NAMALWA (cell line): ENCODE measurements around the gene CAB39L.

Experiments
- DNase-seq: peaks from one replicate; pipeline ENCODE4 v3.0.0-alpha.2; 2015; ENCODE audit warnings: low spot score

CAB39L gene

DNA sequence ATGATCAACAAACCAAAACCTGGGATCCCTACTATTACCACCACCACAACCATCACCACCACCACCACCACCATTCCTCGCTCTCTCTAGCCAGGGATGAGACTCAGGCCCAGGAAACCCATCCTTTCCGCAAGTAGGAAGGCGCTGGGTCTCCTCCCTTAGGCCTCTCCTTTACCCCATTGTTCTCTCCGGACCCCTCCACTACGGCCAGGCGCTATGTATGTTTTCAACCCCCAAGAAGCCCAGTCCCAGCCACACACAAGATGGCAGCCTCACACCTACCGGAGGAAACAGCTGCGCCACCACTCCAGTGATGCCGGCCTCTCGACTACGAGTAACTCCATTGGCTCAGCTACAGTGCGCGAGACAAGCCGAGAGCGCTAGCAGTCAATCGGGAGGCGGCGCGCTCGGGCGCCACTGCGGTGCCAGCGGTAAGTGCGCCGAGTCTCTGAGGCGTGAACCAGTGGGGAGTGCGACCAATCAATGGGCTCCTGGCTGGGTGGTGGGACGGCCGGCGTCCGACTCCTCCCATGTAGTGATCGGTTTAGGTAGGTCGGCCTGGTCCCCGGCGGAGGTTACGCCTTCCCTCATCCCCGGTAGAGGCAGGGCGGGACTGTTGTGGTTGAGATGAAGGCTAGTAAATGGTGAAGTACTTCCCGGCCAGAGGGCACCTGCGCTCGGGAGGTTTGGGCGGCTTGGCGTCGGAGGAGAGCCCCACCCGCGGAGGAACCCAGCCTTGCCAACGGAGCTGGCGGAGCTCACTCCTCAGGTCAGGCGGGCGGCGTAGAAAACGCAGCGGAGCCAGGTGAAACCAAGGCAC lies at the start of gene CAB39L, which contains the start of gene SETDB2:
Gene CAB39L (minus strand): TSS at position 361 of the 820 bp plus-strand sequence. CDS start 61,154 bp downstream, outside the sequence.
Gene SETDB2 (plus strand): TSS at position 571 of the 820 bp plus-strand sequence. CDS start 7,620 bp downstream, outside the sequence.
- DNase-seq = peak; percentile 98

GRCh38 chr13:49488563-49488962 lies 44.7 kb upstream of the CAB39L start:
- DNase-seq = no peak

- DNase-seq = no peak
These were observed 37.9 kb upstream of the CAB39L start for GRCh38 chr13:49481788-49482187.

- DNase-seq = no peak
These were observed 32.7 kb upstream of the CAB39L start for GRCh38 chr13:49476529-49476928.

DNA sequence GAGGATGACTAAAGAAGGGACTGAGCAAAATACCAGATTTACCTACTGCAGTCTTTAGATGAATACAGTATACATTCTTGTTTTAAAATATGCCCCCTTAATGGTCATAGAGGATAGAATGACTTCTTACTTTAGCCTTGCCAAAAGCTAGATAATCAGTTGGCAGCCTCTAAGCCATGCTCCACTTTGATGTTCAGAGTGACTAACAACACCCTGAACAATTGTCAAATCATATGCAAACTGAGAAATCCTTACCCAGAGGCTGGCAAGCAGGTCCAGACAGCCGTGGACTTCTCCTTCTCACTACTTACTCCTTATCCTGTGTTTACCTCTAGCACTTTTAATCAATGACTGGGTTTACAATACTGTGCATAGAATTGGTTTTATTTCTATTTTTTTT lies 28.3 kb upstream of the CAB39L start:
- no peak for DNase-seq

- no peak for DNase-seq
These were observed 22.5 kb upstream of the CAB39L start for GRCh38 chr13:49466292-49466838.

DNA sequence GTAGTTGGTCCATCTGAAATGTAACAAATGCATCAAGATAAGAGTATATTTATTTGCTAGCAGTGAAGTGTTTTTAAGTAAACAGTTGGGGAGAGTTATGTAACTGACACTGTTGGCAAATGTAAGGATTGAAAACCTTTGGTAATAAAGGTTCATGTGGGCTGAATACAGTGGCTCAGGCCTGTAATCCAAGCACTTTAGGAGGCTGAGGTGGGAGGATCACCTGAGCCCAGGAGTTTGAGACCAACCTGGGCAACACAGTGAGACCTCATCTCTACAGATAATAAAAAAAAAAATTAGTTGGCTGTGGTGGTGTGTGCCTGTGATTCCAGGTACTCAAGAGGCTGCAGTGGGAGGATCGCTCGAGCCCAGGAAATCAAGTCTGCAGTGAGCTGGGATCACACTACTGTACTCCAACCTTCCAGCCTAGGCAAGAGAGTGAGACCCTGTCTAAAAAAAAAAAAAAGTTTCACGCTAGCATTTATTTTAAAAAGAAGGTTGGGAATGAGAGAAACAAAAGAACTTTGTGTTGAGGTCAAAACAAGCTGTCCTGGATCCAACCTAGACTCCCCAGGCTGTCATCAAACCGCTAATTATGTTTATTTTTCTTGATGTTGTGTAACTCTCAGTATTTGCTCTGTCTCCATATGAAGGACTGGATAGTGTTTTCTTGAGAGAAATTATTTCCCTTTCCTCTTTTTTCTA lies 20.9 kb upstream of the CAB39L start:
- DNase-seq = no peak

- no peak for DNase-seq
These were observed 20.2 kb upstream of the CAB39L start for GRCh38 chr13:49464085-49464484.

DNA sequence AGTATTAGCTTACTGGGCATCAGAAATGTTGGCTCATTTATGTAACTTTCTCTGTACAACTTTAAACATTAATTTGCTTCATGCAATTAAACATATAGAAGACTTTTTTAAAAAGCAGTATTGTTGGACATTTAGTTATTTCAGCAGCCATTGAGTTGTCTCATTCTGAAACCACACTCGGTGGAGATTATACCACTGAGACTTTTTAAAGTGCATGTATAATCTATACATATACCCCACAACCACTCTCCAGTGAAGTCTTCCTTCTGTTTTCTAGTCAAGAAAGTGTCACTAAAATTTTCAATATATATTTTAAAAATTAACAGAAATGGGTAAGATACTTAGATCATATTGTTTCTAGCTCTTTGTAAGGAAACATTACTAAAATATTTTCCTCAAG lies 15.7 kb upstream of the CAB39L start:
- DNase-seq = no peak

DNA sequence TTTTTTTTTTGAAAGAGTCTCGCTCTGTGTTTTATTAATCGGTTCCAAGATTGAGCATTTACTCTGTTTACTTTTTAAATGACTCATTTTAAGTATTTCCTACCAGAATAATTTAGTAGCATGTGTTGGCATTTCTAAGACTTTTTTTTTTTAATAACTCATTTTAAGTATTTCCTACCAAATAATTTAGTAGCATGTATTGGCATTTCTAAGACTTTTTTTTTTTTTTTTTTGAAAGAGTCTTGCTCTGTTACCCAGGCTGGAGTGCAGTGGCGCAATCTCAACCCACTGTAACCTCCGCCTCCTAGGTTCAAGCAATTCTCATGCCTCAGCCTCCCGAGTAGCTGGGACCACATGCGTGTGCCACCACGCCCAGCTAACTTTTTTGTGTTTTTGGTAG lies 13.4 kb upstream of the CAB39L start:
- no peak for DNase-seq

DNA sequence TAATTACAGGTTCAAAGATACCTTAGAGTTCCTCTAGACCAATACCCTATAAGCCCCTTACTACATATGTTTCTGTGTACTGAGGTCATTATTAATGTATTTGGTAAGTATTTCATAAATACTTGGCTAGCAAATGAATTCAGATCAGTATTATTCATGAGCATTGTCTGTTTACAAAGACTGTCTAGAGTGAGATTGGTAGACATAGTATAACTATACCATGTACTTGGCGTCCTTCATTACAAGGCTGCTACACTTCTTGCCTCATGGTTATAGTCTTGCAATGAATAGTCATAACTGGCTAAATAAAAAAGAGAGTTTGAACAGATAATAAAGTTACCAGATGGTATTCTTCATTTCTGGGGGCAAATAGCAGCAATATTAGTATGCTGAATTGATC lies 12.3 kb upstream of the CAB39L start:
- DNase-seq = no peak

DNA sequence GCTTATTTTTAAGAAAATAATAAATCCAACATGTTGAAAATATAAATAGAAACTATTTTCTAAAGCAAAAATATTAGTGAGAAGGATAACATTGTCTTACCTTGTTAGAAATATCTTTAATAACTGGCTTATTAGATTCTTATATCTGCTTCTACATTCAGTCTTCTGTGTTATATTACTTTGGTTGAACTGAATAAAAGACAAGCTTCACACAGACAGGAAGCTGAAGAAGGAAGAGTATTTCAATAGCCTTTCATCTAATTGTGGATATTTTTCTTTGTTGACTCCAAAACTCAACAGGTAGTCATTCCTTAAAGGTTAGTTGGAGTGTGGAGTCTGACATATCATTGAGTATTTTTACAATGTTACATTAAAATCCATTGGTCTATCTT lies 11.1 kb upstream of the CAB39L start:
- DNase-seq = no peak

GRCh38 chr13:49454388-49455006 lies 10.6 kb upstream of the CAB39L start:
- peak; percentile 73 for DNase-seq

- no peak for DNase-seq
These were observed 9.6 kb upstream of the CAB39L start for GRCh38 chr13:49453465-49453864.

GRCh38 chr13:49452725-49453457 lies 9.0 kb upstream of the CAB39L start:
- DNase-seq = no peak

GRCh38 chr13:49450105-49450819 lies 6.4 kb upstream of the CAB39L start:
- no peak for DNase-seq

DNA sequence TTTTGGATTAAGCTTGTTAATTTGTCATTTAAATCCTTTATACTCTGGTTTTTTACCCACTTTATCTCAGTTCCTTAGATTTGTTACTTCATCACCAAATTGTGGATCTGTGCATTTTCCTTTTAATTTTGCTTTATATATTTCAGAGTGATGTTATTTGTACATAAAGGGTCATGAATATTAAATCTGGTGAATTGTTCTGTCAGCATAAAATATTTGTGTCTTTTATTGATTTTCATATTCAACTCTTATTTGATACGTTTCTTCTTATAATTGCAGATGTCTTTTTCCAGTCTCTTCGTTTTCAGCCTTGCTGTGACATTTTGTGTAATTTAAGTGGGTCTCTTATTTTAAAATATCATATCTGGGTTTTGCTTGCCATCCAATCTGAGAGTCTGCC lies 4.9 kb upstream of the CAB39L start:
- DNase-seq = no peak

DNA sequence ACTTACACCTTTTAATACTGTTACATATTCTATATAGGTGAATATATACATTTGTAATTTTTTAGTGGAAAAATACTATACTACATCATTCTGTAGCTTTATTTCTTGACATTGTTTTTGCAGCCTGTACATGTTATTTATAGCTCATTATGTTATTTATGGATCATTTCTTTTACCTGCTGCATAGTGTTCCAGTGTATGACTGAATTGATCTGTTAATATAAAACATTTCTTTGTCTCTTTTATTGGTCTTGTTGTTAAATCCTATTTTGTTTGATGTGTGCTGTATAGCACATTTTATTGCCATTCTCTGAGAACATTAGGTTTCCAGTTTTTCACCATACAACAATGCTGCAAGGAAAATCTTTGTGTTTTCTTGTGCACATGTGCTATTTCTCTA lies 2.6 kb upstream of the CAB39L start:
- no peak for DNase-seq

DNA sequence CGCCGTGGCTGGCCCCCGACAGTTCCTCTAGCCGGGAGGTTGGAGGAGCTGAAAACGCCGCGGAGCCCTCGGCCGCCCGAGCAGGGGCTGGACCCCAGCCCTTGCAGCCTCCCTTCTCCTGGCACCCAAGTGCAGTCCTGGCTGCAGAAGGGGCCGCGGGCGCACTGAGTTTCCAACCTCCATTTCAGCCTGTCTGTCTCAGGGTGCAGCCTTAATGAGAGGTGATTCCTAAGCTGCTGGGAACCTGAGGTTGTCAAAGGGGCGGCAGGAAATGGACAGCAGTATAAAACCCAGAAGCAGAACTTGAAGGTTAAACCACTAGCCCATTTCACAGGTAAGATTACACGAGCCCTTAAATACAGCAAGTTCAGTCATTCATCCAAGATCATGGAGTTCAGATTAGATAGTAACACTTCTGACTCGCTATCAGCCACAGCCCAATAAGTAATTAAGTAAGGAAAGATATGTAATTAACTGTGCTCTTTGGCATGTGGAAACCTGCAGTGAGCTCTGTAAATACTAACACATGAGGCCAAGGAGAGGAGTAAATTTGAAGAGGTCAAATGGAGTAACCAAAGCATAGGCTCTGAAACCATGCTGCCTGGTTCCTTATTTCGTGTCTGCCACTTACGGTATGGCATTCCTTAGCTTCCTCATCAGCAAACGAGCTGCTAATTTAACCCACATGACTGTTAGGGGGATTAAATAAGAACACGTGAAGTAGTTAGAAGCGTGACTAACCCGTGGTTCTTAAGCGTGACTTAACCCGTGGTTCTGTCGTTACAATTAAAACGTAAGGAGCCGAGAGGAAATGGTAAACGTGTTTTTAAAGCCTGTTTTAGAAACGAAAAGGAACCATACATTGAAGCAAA lies 896 bp upstream of the CAB39L start:
- DNase-seq = peak; percentile 91

- DNase-seq = no peak
These were observed 534 bp downstream of the CAB39L start for GRCh38 chr13:49443357-49443703.
